Measurements from ENCODE around the gene ASB18.
"Not testable (repeated sequence)": the region's sequence is repeated elsewhere in the genome, so short reads cannot be mapped to it uniquely, and the experiment has no call there.

The ASB18 gene

GRCh38 chr2:236264256-236264655 lies at the start of gene ASB18:
ASB18 (minus strand) TSS chr2:236264406; CDS start chr2:236264345, 61 bp downstream.
- DNase-seq, result no peak

DNA sequence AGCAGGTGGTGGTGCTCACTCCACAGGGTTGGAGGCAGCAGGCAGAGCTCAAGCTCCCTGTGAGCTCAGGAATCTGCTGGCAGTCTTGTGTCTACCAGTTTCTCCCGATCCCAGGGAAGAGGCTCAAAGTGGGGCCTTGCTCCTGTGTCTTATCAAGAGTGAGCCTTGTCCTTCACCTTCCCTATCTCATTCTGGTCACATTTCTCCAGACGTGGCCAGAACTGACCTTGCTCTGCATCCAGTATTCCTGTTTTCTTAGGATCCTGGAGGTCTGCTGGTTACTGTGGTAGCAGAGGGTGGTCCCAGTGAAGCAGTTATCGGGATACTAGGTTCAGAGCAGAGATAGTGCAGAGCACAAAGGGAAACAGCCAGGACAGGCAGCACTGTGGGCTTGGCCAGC lies 47.1 kb upstream of the ASB18 start:
- DNase-seq, result no peak

GRCh38 chr2:236309669-236310029 lies 45.4 kb upstream of the ASB18 start:
- no peak for DNase-seq

DNA sequence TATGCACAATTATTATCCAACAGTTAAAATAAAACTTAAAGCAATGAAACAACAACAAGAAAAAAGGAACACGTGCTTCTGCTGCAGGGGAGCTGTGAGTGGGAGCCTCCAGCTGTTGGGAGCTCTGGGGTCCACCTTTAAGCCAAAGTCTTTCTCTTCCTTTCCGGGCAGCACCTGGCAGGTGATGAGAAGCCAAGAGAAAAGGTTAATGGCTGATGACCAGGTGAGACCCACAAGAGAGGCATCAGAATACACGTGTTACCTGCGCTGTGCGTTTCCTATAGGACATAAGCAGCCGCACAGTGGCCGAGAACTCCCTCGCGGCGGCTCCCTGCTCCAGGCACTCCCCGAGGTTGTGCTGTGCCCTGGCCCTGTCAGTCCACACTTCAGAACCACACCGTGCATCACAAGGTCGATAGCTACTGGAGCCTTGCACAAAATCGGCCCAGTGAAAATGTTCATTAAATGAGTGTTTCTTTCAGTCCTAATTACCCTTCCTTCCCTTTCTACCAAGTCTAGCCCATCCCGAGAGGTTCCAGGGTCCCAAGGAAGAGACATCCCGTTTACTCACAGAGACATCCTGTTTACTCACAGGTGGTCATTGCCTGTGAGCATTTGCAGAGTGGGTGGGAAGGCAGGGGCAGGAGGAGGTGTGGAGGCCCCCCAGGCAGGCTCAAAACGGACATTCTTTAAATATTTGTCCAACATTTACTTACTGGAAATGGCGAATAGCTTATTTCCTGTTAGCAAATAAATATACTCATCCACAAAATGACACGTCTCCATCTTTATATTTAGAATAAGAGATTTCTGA lies 44.9 kb upstream of the ASB18 start:
- DNase-seq, result no peak

GRCh38 chr2:236307641-236308040 lies 43.4 kb upstream of the ASB18 start:
- no peak for DNase-seq

- DNase-seq, result no peak
Measured at GRCh38 chr2:236306825-236307540, 42.8 kb upstream of the ASB18 start.

GRCh38 chr2:236305964-236306605 lies 41.9 kb upstream of the ASB18 start:
- DNase-seq, result no peak

- no peak for DNase-seq
Measured at GRCh38 chr2:236305531-236305930, 41.3 kb upstream of the ASB18 start.

DNA sequence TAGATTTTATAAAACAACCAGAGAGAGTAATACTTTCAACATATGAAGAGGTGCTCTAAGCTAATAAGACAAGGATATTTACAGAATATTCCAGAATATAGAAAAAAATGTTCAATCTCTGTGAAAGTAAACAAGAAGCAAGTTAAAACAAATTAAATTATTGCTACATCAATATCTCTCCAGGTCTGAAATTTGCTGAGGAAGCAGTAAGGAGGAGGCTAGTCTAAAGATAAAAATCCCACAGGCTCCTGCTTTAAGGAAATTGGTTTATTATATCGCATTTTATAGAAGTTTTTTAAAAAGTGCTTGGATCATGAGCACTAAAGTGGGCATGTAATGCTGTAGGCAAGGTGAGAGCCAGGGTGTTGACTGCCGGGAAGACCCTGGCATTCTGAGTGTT lies 39.7 kb upstream of the ASB18 start:
- no peak for DNase-seq

- no peak for DNase-seq
Measured at GRCh38 chr2:236302555-236302954, 38.3 kb upstream of the ASB18 start.

- DNase-seq, result no peak
Measured at GRCh38 chr2:236298924-236299475, 34.8 kb upstream of the ASB18 start.

GRCh38 chr2:236295481-236295880 lies 31.3 kb upstream of the ASB18 start:
- DNase-seq, result no peak

DNA sequence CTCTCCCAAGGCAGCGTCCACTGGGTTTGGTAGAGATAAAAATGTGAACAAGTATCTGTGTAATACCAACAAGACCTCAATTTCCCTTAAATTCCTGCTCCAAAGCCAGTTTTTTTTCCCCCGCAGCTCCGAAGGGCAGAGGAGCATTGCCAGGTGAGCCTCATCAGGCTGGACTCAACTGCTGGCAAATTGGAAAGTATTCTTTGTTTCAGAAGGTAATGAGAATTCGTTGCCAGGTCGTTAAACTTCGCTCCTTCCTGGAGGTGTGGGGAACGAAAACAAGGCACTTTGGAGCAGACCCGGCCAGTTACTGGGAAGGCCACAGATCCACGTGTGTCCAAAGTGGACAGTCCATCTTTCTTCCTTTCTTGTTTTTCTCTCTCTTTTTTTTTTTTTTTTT lies 30.4 kb upstream of the ASB18 start:
- no peak for DNase-seq

- no peak for DNase-seq
Measured at GRCh38 chr2:236293241-236293810, 29.1 kb upstream of the ASB18 start.

DNA sequence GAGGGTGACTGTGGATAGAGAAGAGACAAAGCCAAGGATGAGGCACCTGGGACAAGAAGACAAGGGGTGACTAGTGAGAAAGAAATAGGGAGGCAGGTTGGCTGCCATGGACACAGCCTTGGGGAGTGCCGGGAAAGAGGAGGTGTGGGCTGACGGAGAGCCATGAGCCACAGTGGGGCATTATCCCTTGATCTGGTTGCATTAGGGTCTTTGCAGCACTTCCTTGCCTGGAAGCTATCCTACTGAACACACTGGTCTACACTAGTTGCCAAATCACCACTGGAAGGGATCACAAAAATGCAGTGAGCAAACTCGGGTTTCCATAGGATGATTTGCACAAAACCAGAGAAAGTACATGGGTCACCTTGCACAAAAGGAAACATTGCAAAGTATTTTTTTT lies 27.7 kb upstream of the ASB18 start:
- no peak for DNase-seq

GRCh38 chr2:236291476-236291875 lies 27.3 kb upstream of the ASB18 start:
- no peak for DNase-seq

- DNase-seq, result no peak
Measured at GRCh38 chr2:236290742-236291425, 26.7 kb upstream of the ASB18 start.

- no peak for DNase-seq
Measured at GRCh38 chr2:236289766-236290462, 25.7 kb upstream of the ASB18 start.

DNA sequence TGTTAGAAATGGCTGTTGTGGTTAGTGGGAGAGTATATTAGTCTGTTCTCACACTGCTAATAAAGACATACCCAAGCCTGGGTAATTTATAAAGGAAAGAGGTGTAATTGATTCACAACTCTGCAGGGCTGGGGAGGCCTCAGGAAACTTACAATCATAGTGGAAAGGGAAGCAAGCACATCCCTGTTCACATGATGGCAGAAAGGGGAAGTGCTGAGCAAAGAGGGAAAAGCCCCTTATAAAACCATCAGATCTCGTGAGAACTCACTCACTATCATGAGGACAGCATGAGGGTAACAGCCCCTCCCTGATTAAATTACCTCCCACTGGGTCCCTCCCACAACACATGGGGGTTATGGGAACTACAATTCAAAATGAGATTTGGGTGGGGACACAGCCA lies 24.2 kb upstream of the ASB18 start:
- not testable (repeated sequence) for DNase-seq

- no peak for DNase-seq
Measured at GRCh38 chr2:236287656-236288055, 23.4 kb upstream of the ASB18 start.

DNA sequence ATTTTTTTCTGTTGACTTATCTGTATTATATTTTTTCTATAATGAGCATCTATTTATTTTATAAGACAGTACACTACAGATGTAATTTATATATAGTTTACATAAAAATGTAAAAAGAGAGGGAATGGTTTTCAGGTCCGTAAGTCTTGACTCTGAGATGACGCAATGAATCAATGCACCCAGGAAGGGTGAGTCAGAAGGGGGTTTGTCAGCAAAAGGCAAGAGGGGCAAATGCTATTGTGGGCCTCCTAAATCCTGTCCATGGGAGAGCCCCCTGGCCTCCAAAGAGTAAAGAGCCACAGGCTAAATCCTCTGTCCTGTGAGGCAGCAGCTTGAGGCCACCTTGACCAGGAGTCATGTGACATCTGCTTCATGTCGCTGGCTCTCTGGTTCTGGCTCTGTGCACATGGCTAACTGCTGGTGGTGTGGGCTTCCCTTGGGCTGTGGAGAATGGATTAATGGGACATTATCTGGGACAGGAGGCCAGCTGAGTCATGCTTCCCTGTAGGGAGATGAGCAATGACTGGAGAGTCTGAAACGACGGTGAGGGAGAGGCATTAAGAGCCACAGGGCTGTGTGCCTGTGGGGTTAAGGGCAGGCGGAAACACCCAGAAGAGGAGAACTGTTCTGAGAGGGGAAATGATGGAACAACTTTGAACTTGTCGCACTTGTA lies 22.8 kb upstream of the ASB18 start:
- no peak for DNase-seq
